GM21367 (cell line): ENCODE measurements around the gene PRODH.
"Not testable (repeated sequence)": the region's sequence is repeated elsewhere in the genome, so short reads cannot be mapped to it uniquely, and the experiment has no call there.

ENCODE experiments used
- ATAC-seq: cut with Tn5 transposase; IDR thresholded peaks from one replicate; pipeline ENCODE4 v1.9.1; 2021; ENCODE audit not compliant: unreplicated experiment

The PRODH gene

GRCh38 chr22:18935889-18936529, at the start of gene PRODH:
PRODH (minus strand) TSS chr22:18936293; CDS start chr22:18936287, 6 bp downstream.
- no peak for ATAC-seq

- ATAC-seq = no peak
These were observed 49.7 kb upstream of the PRODH start for GRCh38 chr22:18985780-18986179.

GRCh38 chr22:18984564-18984963, 48.5 kb upstream of the PRODH start:
- no peak for ATAC-seq

- no peak for ATAC-seq
These were observed 47.1 kb upstream of the PRODH start for GRCh38 chr22:18983120-18983651.

GRCh38 chr22:18980829-18981228, 44.7 kb upstream of the PRODH start:
- no peak for ATAC-seq

GRCh38 chr22:18979957-18980356, 43.9 kb upstream of the PRODH start:
- ATAC-seq = no peak

GRCh38 chr22:18978506-18978905, 42.4 kb upstream of the PRODH start:
- no peak for ATAC-seq

- ATAC-seq = no peak
These were observed 41.8 kb upstream of the PRODH start for GRCh38 chr22:18977824-18978425.

GRCh38 chr22:18976197-18976751, 40.2 kb upstream of the PRODH start:
- no peak for ATAC-seq

GRCh38 chr22:18975434-18976196, 39.5 kb upstream of the PRODH start:
- ATAC-seq = no peak

GRCh38 chr22:18974477-18975180, 38.5 kb upstream of the PRODH start:
- no peak for ATAC-seq

GRCh38 chr22:18973264-18974031, 37.4 kb upstream of the PRODH start:
- no peak for ATAC-seq

GRCh38 chr22:18972591-18972990, 36.5 kb upstream of the PRODH start:
- not testable (repeated sequence) for ATAC-seq

- ATAC-seq = not testable (repeated sequence)
These were observed 35.9 kb upstream of the PRODH start for GRCh38 chr22:18972029-18972428.

GRCh38 chr22:18971321-18971751, 35.2 kb upstream of the PRODH start:
- ATAC-seq = no peak

- no peak for ATAC-seq
These were observed 34.8 kb upstream of the PRODH start for GRCh38 chr22:18970948-18971315.

GRCh38 chr22:18970176-18970947, 34.3 kb upstream of the PRODH start:
- ATAC-seq = no peak

- ATAC-seq = not testable (repeated sequence)
These were observed 33.3 kb upstream of the PRODH start for GRCh38 chr22:18969158-18969942.
